SH-SY5Y (cell line): ENCODE measurements around the gene PKD2.

Experiments
- GATA2 ChIP-seq: IDR thresholded peaks from 2 replicates; pipeline ENCODE4 v1.6.1; 2011; ENCODE audit warnings: mild to moderate bottlenecking, low read depth, low read length
- GATA3 ChIP-seq: IDR thresholded peaks from 2 replicates; pipeline ENCODE4 v1.6.1; 2011; ENCODE audit warnings: low read depth, mild to moderate bottlenecking, low read length, moderate library complexity

DNA sequence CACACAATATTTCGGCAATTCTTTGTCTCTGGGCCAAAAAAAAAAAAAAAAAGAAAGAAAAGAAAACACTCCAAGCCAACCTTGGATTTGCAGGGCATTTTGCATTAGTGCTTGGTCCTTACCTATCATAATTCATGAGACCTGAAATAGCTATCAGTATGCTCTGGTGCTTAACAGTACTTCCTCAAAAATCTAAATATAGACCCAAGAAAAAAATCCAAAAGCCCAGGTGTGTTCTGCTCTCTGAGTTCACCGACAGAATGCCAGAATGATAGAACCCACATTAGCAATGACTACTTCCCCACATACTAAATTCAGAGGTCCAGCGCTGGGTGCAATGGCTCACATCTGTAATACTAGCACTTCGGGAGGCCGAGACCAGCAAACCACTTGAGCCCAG lies 108.2 kb downstream of the PKD2 start:
- TF ChIP-seq GATA3 (no peak), GATA2 (no peak)
